HepG2 (cell line): ENCODE data around the gene UNKL. TPM values are rescaled to one million over a fixed set of nuclear protein-coding genes. Genes with fewer than 3 reads are reported as not detected.
A peak's percentile ranks its signal among the peaks of the same experiment; 100 is the strongest.

ENCODE experiments used
- ATAC-seq: fragments of 200-7000 bp; cut with Tn5 transposase; 3 replicates; pipeline ENCODE4 v1.9.1; 2020; ENCODE audit warnings: mild to moderate bottlenecking, moderate library complexity
- BruUV-seq: library from RNA; stranded (reverse); fragments of 400-500 nt; replicated peaks from 2 replicates; lab custom pipeline; 2021; lab: Mats Ljungman, UMichigan
- CTCF ChIA-PET: fragments of 300-600 bp; formaldehyde crosslinking; extraction: SDS; loops from one replicate; lab custom pipeline; 2021; ENCODE audit warnings: low total read pairs, inconsistent platforms, low intra/inter-chr PET ratio; lab: Yijun Ruan, JAX
- POLR2A ChIA-PET: fragments of 350-600 bp; sonication (Branson Sonifier 250); formaldehyde crosslinking; loops from one replicate; lab custom pipeline; 2020; ENCODE audit warnings: antibody characterized with exemption, inconsistent platforms; lab: Yijun Ruan, JAX
- DNase-seq: peaks from one replicate; pipeline ENCODE4 v3.0.0-alpha.2; 2015; ENCODE audit warnings: low spot score
- FAIRE-seq: peaks from 3 replicates; lab custom pipeline; 2011; peaks lifted over from hg19 to GRCh38; lab: Jason Lieb, UNC
- H2AFZ ChIP-seq: one replicate; pipeline ENCODE4 v1.6.1; 2011; ENCODE audit warnings: low read length, inconsistent platforms
- H3K27ac ChIP-seq: fragments of 300-600 bp; 3 replicates; pipeline ENCODE4 v1.8.0; 2011; ENCODE audit warnings: mixed run types, mild to moderate bottlenecking, mixed read lengths, low read length, inconsistent platforms; ENCODE audit not compliant: insufficient read depth; ENCODE audit errors: extremely low read length
- H3K27me3 ChIP-seq, 2 experiments: fragments of 200-600 bp in 1 of 2; 2 replicates in 1 of 2; 3 replicates in 1 of 2; pipeline versions ENCODE4 v1.6.0 to v1.8.0; 2011; ENCODE audit warnings: low read length in 2 of 2, mild to moderate bottlenecking in 2 of 2, moderate library complexity in 2 of 2, inconsistent platforms in 1 of 2; ENCODE audit not compliant: insufficient read depth in 2 of 2, control insufficient read depth in 1 of 2
- H3K36me3 ChIP-seq, 2 experiments: fragments of 200-600 bp in 1 of 2; replicated peaks in 1 of 2; 2 replicates in 1 of 2; 3 replicates in 1 of 2; pipeline versions ENCODE4 v1.5.1 to v1.8.0; 2011; ENCODE audit warnings: low read length in 2 of 2, inconsistent platforms in 1 of 2; ENCODE audit not compliant: insufficient read depth in 2 of 2, control insufficient read depth in 1 of 2
- H3K4me1 ChIP-seq: 2 replicates; pipeline ENCODE4 v1.5.1; 2012; ENCODE audit warnings: low read length, inconsistent platforms; ENCODE audit not compliant: insufficient read depth
- H3K4me2 ChIP-seq: 2 replicates; pipeline ENCODE4 v1.6.0; 2011; ENCODE audit warnings: low read depth, low read length, inconsistent platforms
- H3K4me3 ChIP-seq, 3 experiments: fragments of 200-600 bp in 1 of 3; sonication (generic), shearing (Covaris generic) in 1 of 3; replicated peaks in 1 of 3; 2 replicates each; pipeline ENCODE4 v1.5.1; 2011 to 2016; ENCODE audit warnings: low read length in 3 of 3, inconsistent platforms in 2 of 3, low read depth in 2 of 3, mild to moderate bottlenecking in 2 of 3, control low read depth in 1 of 3, mixed read lengths in 1 of 3; ENCODE audit not compliant: insufficient read depth in 1 of 3
- H3K79me2 ChIP-seq: one replicate; pipeline ENCODE4 v1.6.1; 2011; ENCODE audit warnings: low read length, inconsistent platforms; ENCODE audit not compliant: insufficient read depth
- H3K9ac ChIP-seq: 2 replicates; pipeline ENCODE4 v1.6.0; 2011; ENCODE audit warnings: mild to moderate bottlenecking, low read depth, low read length, inconsistent platforms; ENCODE audit not compliant: insufficient read depth
- H3K9me3 ChIP-seq: 2 replicates; pipeline ENCODE4 v1.5.1; 2012; ENCODE audit warnings: mild to moderate bottlenecking, low read length
- H4K20me1 ChIP-seq: 2 replicates; pipeline ENCODE4 v1.6.0; 2011; ENCODE audit warnings: inconsistent platforms, mild to moderate bottlenecking, low read length, moderate library complexity; ENCODE audit not compliant: insufficient read depth
- AGO2 ChIP-seq: fragments of 200-400 bp; formaldehyde crosslinking; optimal IDR thresholded peaks from 2 replicates; pipeline ENCODE3; 2017; ENCODE audit warnings: mild to moderate bottlenecking, low read depth, low read length, moderate library complexity
- AKAP8 ChIP-seq: sonication (generic); formaldehyde crosslinking; IDR thresholded peaks from 2 replicates; pipeline ENCODE4 v1.5.1; 2020; ENCODE audit warnings: mild to moderate bottlenecking, missing genetic modification reagents
- FOXK1 ChIP-seq: sonication (generic); formaldehyde crosslinking; IDR thresholded peaks from 2 replicates; pipeline ENCODE4 v1.4.0; 2020; ENCODE audit warnings: low read depth, missing genetic modification reagents, borderline replicate concordance
- HOMEZ ChIP-seq: IDR thresholded peaks from 2 replicates; pipeline ENCODE4 v1.6.1; 2016; ENCODE audit warnings: low read depth
- POLR2A ChIP-seq, 2 experiments: IDR thresholded peaks; 2 replicates each; pipeline ENCODE4 v1.6.1; 2011; ENCODE audit warnings: low read depth in 2 of 2, low read length in 2 of 2, mild to moderate bottlenecking in 1 of 2, moderate library complexity in 1 of 2; ENCODE audit not compliant: insufficient read depth in 1 of 2
- RFX5 ChIP-seq: IDR thresholded peaks from 2 replicates; pipeline ENCODE4 v1.6.1; 2011; ENCODE audit warnings: low read depth, low read length, improper control_type of control experiment
- ZNF280B ChIP-seq: sonication (generic); formaldehyde crosslinking; IDR thresholded peaks from 2 replicates; pipeline ENCODE4 v1.5.0; 2020; ENCODE audit warnings: missing genetic modification reagents, mild to moderate bottlenecking, borderline replicate concordance
- ZNF564 ChIP-seq: sonication (generic); formaldehyde crosslinking; IDR thresholded peaks from 2 replicates; pipeline ENCODE4 v1.8.1; 2023; ENCODE audit warnings: mild to moderate bottlenecking, missing genetic modification reagents
- ZNF605 ChIP-seq: sonication (generic); formaldehyde crosslinking; IDR thresholded peaks from 2 replicates; pipeline ENCODE4 v1.8.0; 2022; ENCODE audit warnings: mild to moderate bottlenecking, missing genetic modification reagents
- ZNF614 ChIP-seq: IDR thresholded peaks from 2 replicates; pipeline ENCODE4 v1.6.1; 2018; ENCODE audit warnings: missing biosample characterization, missing genetic modification reagents, inconsistent platforms, borderline replicate concordance
- ZSCAN29 ChIP-seq: sonication (generic); formaldehyde crosslinking; conservative IDR thresholded peaks from 2 replicates; pipeline ENCODE4 v1.4.0; 2020; ENCODE audit warnings: mild to moderate bottlenecking, missing genetic modification reagents
- WGBS: methylation state at CpG from one replicate; pipeline ENCODE4 v1.1.6; 2017; ENCODE audit warnings: low lambda C conversion rate; 5-methylcytosine and 5-hydroxymethylcytosine counted together
- in situ Hi-C: cut with HindIII; loops from 2 replicates; pipeline ENCODE4 v1.10.0; 2017; ENCODE audit warnings: low pct_unique_long_range_greater_than_20kb; ENCODE audit not compliant: extremely low pct_ligation_motif_present
- intact Hi-C: fragments of 100-400 bp; cut with micrococcal nuclease; formaldehyde crosslinking; loops from one replicate; pipeline ENCODE4 v1.10.0; 2022; ENCODE audit not compliant: unreplicated experiment
- polyA plus RNA-seq, 8 experiments: library from polyadenylated mRNA; depleted of rRNA in 3 of 8; stranded (reverse) in 7 of 8; unstranded in 1 of 8; fragments of >200 nt; fragmentation: Illumina TruSeq in 4 of 8; extraction: Trizol in 4 of 8; gene quantifications; 2 replicates each; pipeline versions ENCODE4 v1.2.1 to v1.2.3, GENCODE V29; 2011 to 2016; ENCODE audit warnings: low read depth in 4 of 8, missing spikeins in 1 of 8, mixed read lengths in 1 of 8; ENCODE audit not compliant: insufficient read depth in 1 of 8
- total RNA-seq, 5 experiments: library from RNA; depleted of rRNA; stranded (reverse); fragments of >200 nt; fragmentation: Illumina TruSeq; extraction: Trizol; gene quantifications; 2 replicates each; pipeline ENCODE4 v1.2.3, GENCODE V29; 2016; ENCODE audit warnings: low read depth in 1 of 5

The UNKL gene
- total and polyA plus RNA-seq, 2 of the 13 experiments (the other 11 are each of a cell fraction or from before 2014, with no cell fraction given), result 10.4 to 17.6 TPM

- no peak for TF ChIP-seq ZNF280B
- no peak for TF ChIP-seq RFX5
- TF ChIP-seq AGO2, result peak; percentile 76
- TF ChIP-seq ZNF605 (CRISPR knock-in tag), result no peak
- TF ChIP-seq AKAP8 (CRISPR knock-in tag), result 0 out of 2 replicates have a peak, but pooled peaks have one; percentile 18
- 0 out of 4 replicates have a peak, but pooled peaks of 1 of the 2 experiments have one; percentile 32 for TF ChIP-seq POLR2A (IDR thresholded peaks at IDR 0.05; ENCODE audit: insufficient read depth in 1 of 2, low read depth in 2 of 2, low read length in 2 of 2)
- TF ChIP-seq ZNF564, result no peak
- no peak for TF ChIP-seq ZSCAN29 (CRISPR knock-in tag)
- no peak for TF ChIP-seq FOXK1 (CRISPR knock-in tag)
Measured at GRCh38 chr16:1345651-1346421, 68.7 kb downstream of the UNKL start (continued).

GRCh38 chr16:1345087-1345486 lies 69.4 kb downstream of the UNKL start:
- Histone ChIP-seq H3K79me2 (peaks cover under 1% of the 10 kb centered on the region), H3K27me3 (peaks cover 0 to 15% of the 10 kb centered on the region in 2 experiments; a peak in 2 of 5 replicates), H3K9me3 (no peaks in the 10 kb centered on the region), H4K20me1 (no peaks in the 10 kb centered on the region), H3K4me3 (no peak overlapping the region), H3K9ac (no peak overlapping the region), H3K27ac (no peak overlapping the region), H3K4me2 (no peak overlapping the region), H2AFZ (no peak overlapping the region), H3K36me3 (peaks cover 6 to 9% of the 10 kb centered on the region in 2 experiments; a peak in 4 of 5 replicates), H3K4me1 (peaks cover 20% of the 10 kb centered on the region)
- DNase-seq (no peak), ATAC-seq (no peak), FAIRE-seq (no peak)
- in situ Hi-C loops, result no loop called here
- WGBS, result 83% methylated on average over 6 of the region's 11 CpGs
- intact Hi-C loops, result no loop called here
- POLR2A ChIA-PET, result no interaction called here
- BruUV-seq, result no TSS peak
- TF ChIP-seq HOMEZ (CRISPR knock-in tag), result no peak
- no peak for TF ChIP-seq ZNF614 (CRISPR knock-in tag)
- CTCF ChIA-PET, result no interaction called here
